SK-N-SH (cell line): ENCODE data around the gene PLPPR2. TPM values are rescaled to one million over a fixed set of nuclear protein-coding genes. Genes with fewer than 3 reads are reported as not detected.

Source experiments
- CTCF ChIA-PET: fragments of 300-600, 350-600 bp; formaldehyde crosslinking; extraction: SDS; loops from one replicate; lab custom pipeline; 2021; lab: Yijun Ruan, JAX
- POLR2A ChIA-PET: fragments of 350-600 bp; sonication (Branson Sonifier 250); formaldehyde crosslinking; extraction: SDS; loops from one replicate; lab custom pipeline; 2020; ENCODE audit warnings: antibody characterized with exemption, inconsistent platforms; lab: Yijun Ruan, JAX
- DNase-seq: peaks from one replicate; pipeline ENCODE4 v3.0.0; 2012
- H2AFZ ChIP-seq: fragments of 200-600 bp; sonication (generic); 2 replicates; pipeline ENCODE4 v1.8.1; 2016; ENCODE audit warnings: antibody characterized with exemption, mild to moderate bottlenecking, low read depth
- H3F3A ChIP-seq: fragments of 200-600 bp; sonication (generic); replicated peaks from 2 replicates; pipeline ENCODE3; 2016; ENCODE audit warnings: antibody characterized with exemption, mild to moderate bottlenecking; ENCODE audit not compliant: insufficient read depth
- H3K27ac ChIP-seq, 2 experiments: fragments of 200-500 bp in 1 of 2; fragments of 200-600 bp in 1 of 2; sonication (Bioruptor generic) in 1 of 2; sonication (generic), shearing (Covaris generic) in 1 of 2; 2 replicates each; pipeline versions ENCODE4 v1.5.1 to v1.6.1; 2014 to 2016; ENCODE audit warnings: low read depth in 2 of 2, inconsistent platforms in 1 of 2, low read length in 1 of 2, mild to moderate bottlenecking in 1 of 2, mixed read lengths in 1 of 2
- H3K27me3 ChIP-seq: fragments of 200-600 bp; sonication (generic), shearing (Covaris generic); 2 replicates; pipeline ENCODE4 v1.6.1; 2016; ENCODE audit warnings: mixed run types; ENCODE audit not compliant: insufficient read depth
- H3K36me3 ChIP-seq, 2 experiments: fragments of 200-500 bp in 1 of 2; fragments of 200-600 bp in 1 of 2; sonication (Bioruptor generic) in 1 of 2; sonication (generic) in 1 of 2; replicated peaks in 1 of 2; 2 replicates each; pipeline versions ENCODE3 to v1.5.1; 2014 to 2016; ENCODE audit warnings: low read length in 1 of 2, mild to moderate bottlenecking in 1 of 2; ENCODE audit not compliant: insufficient read depth in 2 of 2, control insufficient read depth in 1 of 2
- H3K4me1 ChIP-seq, 2 experiments: fragments of 200-500 bp in 1 of 2; fragments of 200-600 bp in 1 of 2; sonication (Bioruptor generic) in 1 of 2; sonication (generic), shearing (Covaris generic) in 1 of 2; 2 replicates each; pipeline versions ENCODE4 v1.5.1 to v1.6.1; 2014 to 2016; ENCODE audit warnings: low read depth in 1 of 2, low read length in 1 of 2, mixed run types in 1 of 2; ENCODE audit not compliant: insufficient read depth in 2 of 2, control insufficient read depth in 1 of 2
- H3K4me2 ChIP-seq: fragments of 200-600 bp; sonication (generic), shearing (Covaris generic); 2 replicates; pipeline ENCODE4 v1.6.1; 2017; ENCODE audit warnings: mixed run types
- H3K4me3 ChIP-seq, 2 experiments: fragments of 200-500 bp in 1 of 2; fragments of 200-600 bp in 1 of 2; sonication (Bioruptor generic) in 1 of 2; sonication (generic), shearing (Covaris generic) in 1 of 2; 2 replicates each; pipeline versions ENCODE4 v1.5.1 to v1.8.1; 2014 to 2016; ENCODE audit warnings: low read depth in 2 of 2, inconsistent platforms in 1 of 2, low read length in 1 of 2, mild to moderate bottlenecking in 1 of 2, mixed read lengths in 1 of 2, moderate library complexity in 1 of 2
- H3K79me2 ChIP-seq: fragments of 200-600 bp; sonication (generic); 2 replicates; pipeline ENCODE4 v1.8.1; 2017; ENCODE audit warnings: mild to moderate bottlenecking; ENCODE audit not compliant: insufficient read depth
- H3K9ac ChIP-seq: fragments of 200-600 bp; sonication (generic); 2 replicates; pipeline ENCODE4 v1.6.1; 2017; ENCODE audit warnings: mixed run types
- H3K9me2 ChIP-seq: fragments of 200-600 bp; sonication (generic); 2 replicates; pipeline ENCODE4 v1.6.1; 2017; ENCODE audit warnings: mixed run types
- H3K9me3 ChIP-seq: fragments of 200-600 bp; sonication (generic); 2 replicates; pipeline ENCODE4 v1.6.1; 2017; ENCODE audit warnings: mixed run types, mild to moderate bottlenecking, moderate library complexity
- H4K20me1 ChIP-seq: fragments of 200-600 bp; sonication (generic); 2 replicates; pipeline ENCODE4 v1.6.1; 2017; ENCODE audit warnings: mild to moderate bottlenecking, mixed run types; ENCODE audit not compliant: insufficient read depth
- CTCF ChIP-seq: fragments of 200-600 bp; sonication (generic); IDR thresholded peaks from 2 replicates; pipeline ENCODE4 v1.6.1; 2017; ENCODE audit warnings: antibody characterized with exemption, mild to moderate bottlenecking, moderate library complexity
- ELF1 ChIP-seq: IDR thresholded peaks from 2 replicates; pipeline ENCODE4 v1.4.0; 2012
- EP300 ChIP-seq, 2 experiments: IDR thresholded peaks; 2 replicates each; pipeline versions ENCODE4 v1.4.0 to v1.6.1; 2012; ENCODE audit warnings: borderline replicate concordance in 1 of 2, low read depth in 1 of 2, low read length in 1 of 2
- FOXJ3 ChIP-seq: sonication (generic); formaldehyde crosslinking; IDR thresholded peaks from 2 replicates; pipeline ENCODE4 v1.5.1; 2020; ENCODE audit warnings: mild to moderate bottlenecking, missing genetic modification reagents
- FOXM1 ChIP-seq: IDR thresholded peaks from 2 replicates; pipeline ENCODE4 v1.4.0; 2012; ENCODE audit warnings: low read depth, mild to moderate bottlenecking
- IRF3 ChIP-seq: fragments of 150-350 bp; IDR thresholded peaks from 2 replicates; pipeline ENCODE4 v1.6.1; 2016; ENCODE audit warnings: mild to moderate bottlenecking, low read depth, low read length
- JUND ChIP-seq: IDR thresholded peaks from 2 replicates; pipeline ENCODE4 v1.4.0; 2012
- MAX ChIP-seq: IDR thresholded peaks from 2 replicates; pipeline ENCODE4 v1.4.0; 2012; ENCODE audit warnings: low read depth
- MEF2A ChIP-seq: IDR thresholded peaks from 2 replicates; pipeline ENCODE4 v1.4.0; 2012; ENCODE audit warnings: low read depth, borderline replicate concordance
- MXI1 ChIP-seq: IDR thresholded peaks from 2 replicates; pipeline ENCODE4 v1.6.1; 2012; ENCODE audit warnings: mild to moderate bottlenecking, low read depth, low read length, improper control_type of control experiment
- NFIC ChIP-seq: IDR thresholded peaks from 2 replicates; pipeline ENCODE4 v1.4.0; 2012; ENCODE audit warnings: borderline replicate concordance
- PBX3 ChIP-seq: IDR thresholded peaks from 2 replicates; pipeline ENCODE4; 2012
- POLR2AphosphoS5 ChIP-seq: IDR thresholded peaks from 2 replicates; pipeline ENCODE4 v1.6.1; 2012; ENCODE audit warnings: low read depth, low read length
- RAD21 ChIP-seq: IDR thresholded peaks from 2 replicates; pipeline ENCODE4 v1.6.1; 2012; ENCODE audit warnings: mild to moderate bottlenecking, low read length
- REST ChIP-seq: IDR thresholded peaks from 2 replicates; pipeline ENCODE4 v1.6.1; 2012; ENCODE audit warnings: mild to moderate bottlenecking, low read depth, low read length, moderate library complexity
- RFX5 ChIP-seq: IDR thresholded peaks from 2 replicates; pipeline ENCODE4 v1.6.1; 2012; ENCODE audit warnings: mild to moderate bottlenecking, improper control_type of control experiment, low read length
- RXRA ChIP-seq: IDR thresholded peaks from 2 replicates; pipeline ENCODE4 v1.4.0; 2012; ENCODE audit warnings: low read depth, mild to moderate bottlenecking, borderline replicate concordance
- SIN3A ChIP-seq: IDR thresholded peaks from 2 replicates; pipeline ENCODE4 v1.6.1; 2012; ENCODE audit warnings: low read depth, mild to moderate bottlenecking, low read length, moderate library complexity, borderline replicate concordance
- SMC3 ChIP-seq: IDR thresholded peaks from 2 replicates; pipeline ENCODE4 v1.6.1; 2012; ENCODE audit warnings: low read depth, low read length, improper control_type of control experiment
- TCF12 ChIP-seq: IDR thresholded peaks from 2 replicates; pipeline ENCODE4 v1.4.0; 2012
- YY1 ChIP-seq: IDR thresholded peaks from 2 replicates; pipeline ENCODE4 v1.4.0; 2012; ENCODE audit warnings: low read depth, mild to moderate bottlenecking
- ZBTB33 ChIP-seq: IDR thresholded peaks from 2 replicates; pipeline ENCODE4 v1.4.0; 2012; ENCODE audit warnings: low read depth, borderline replicate concordance
- WGBS: methylation state at CpG from one replicate; pipeline ENCODE4 v1.1.6; 2017; ENCODE audit warnings: low lambda C conversion rate; 5-methylcytosine and 5-hydroxymethylcytosine counted together
- polyA plus RNA-seq, 3 experiments: library from polyadenylated mRNA; depleted of rRNA; stranded (reverse); fragments of >200 nt; gene quantifications; 2 replicates each; pipeline ENCODE4 v1.2.3, GENCODE V29; 2012

PLPPR2 gene
- polyA plus RNA-seq, 1 of the 3 experiments (the other 2 are of a cell fraction): 26.2 TPM

GRCh38 chr19:11373166-11373884 lies 18.1 kb downstream of the PLPPR2 start:
- H3K9me3 ChIP-seq: no peaks in the 10 kb centered on the region
- H3K79me2 ChIP-seq: peaks cover 11% of the 10 kb centered on the region
- H3K4me1 ChIP-seq: peaks cover 14 to 22% of the 10 kb centered on the region in 2 experiments
- H3F3A ChIP-seq: peaks cover 22% of the 10 kb centered on the region
- DNase-seq: peak; percentile 86
- TF ChIP-seq CTCF (no peak), SIN3A (no peak), FOXM1 (no peak), SMC3 (no peak; the same call in 1 of the 2 replicates), MXI1 (peak; percentile 99), POLR2AphosphoS5 (no peak), TCF12 (no peak), ZBTB33 (no peak), FOXJ3 (no peak), EP300 (IDR thresholded peaks at IDR 0.05; ENCODE audit: borderline replicate concordance in 1 of 2, low read depth in 1 of 2, low read length in 1 of 2) (0 out of 4 replicates have a peak, but pooled peaks of 1 of the 2 experiments have one; percentile 11), RFX5 (no peak), RAD21 (0 out of 2 replicates have a peak, but pooled peaks have one; percentile 10), YY1 (no peak), JUND (no peak), MAX (no peak), NFIC (no peak), REST (no peak), IRF3 (no peak), MEF2A (no peak), PBX3 (peak; percentile 89), ELF1 (no peak), RXRA (no peak)
- no peaks in the 10 kb centered on the region for H4K20me1 ChIP-seq
- H3K36me3 ChIP-seq: no peaks in the 10 kb centered on the region
- peak overlapping the region; percentile 4; the same call in 1 of the 2 replicates for H2AFZ ChIP-seq
- peak overlapping the region; percentile 19 to 72; a peak in 3 of 4 replicates for H3K27ac ChIP-seq
- 52% methylated on average over 9 of the region's 10 CpGs for WGBS
- H3K9ac ChIP-seq: no peak overlapping the region
- no peaks in the 10 kb centered on the region for H3K9me2 ChIP-seq
- H3K27me3 ChIP-seq: no peaks in the 10 kb centered on the region
- CTCF ChIA-PET: interaction anchor here (0.6 to 5.9 kb wide), 9 partner anchors 10 to 187 kb away, joined by 3 to 66 read pairs (median 4); partner anchors contain the start of genes EPOR and TSPAN16
- peak overlapping the region; percentile 84 for H3K4me2 ChIP-seq
- POLR2A ChIA-PET: interaction anchor here (0.6 to 2.3 kb wide), 4 partner anchors 11 to 73 kb away, joined by 3 to 15 read pairs (median 4); partner anchors contain the start of genes CCDC159, EPOR and TMEM205
- H3K4me3 ChIP-seq: peak overlapping the region; percentile 58 to 62; a peak in 3 of 4 replicates
